Activated CD8-positive, alpha-beta memory T cell treated with anti-CD3 and anti-CD28 coated beads, Interleukin-2, amount 10 ng/mL, durations not matched to agents 7 days and 5 days (primary cell): ENCODE results near the gene ERMN. TPM values are rescaled to one million over a fixed set of nuclear protein-coding genes. Genes with fewer than 3 reads are reported as not detected.

ENCODE experiments used
- ATAC-seq: fragments of 150-1000 bp; cut with Tn5 transposase; one replicate; pipeline ENCODE4 v1.10.0; 2021; ENCODE audit warnings: moderate library complexity
- CTCF ChIA-PET: fragments of 350-600 bp; sonication (Branson Sonifier 250); formaldehyde crosslinking; loops from one replicate; lab custom pipeline; 2021; ENCODE audit warnings: antibody characterized with exemption; lab: Charles Lee
- DNase-seq: peaks from one replicate; pipeline ENCODE4 v3.0.0-alpha.2; 2020
- H3K27ac Mint-ChIP-seq: one replicate; pipeline ENCODE4 v1.8.0; 2021; ENCODE audit warnings: mild to moderate bottlenecking, mixed read lengths
- H3K27me3 Mint-ChIP-seq: one replicate; pipeline ENCODE4 v1.8.0; 2021; ENCODE audit warnings: mixed read lengths
- H3K36me3 Mint-ChIP-seq: one replicate; pipeline ENCODE4 v1.8.0; 2021; ENCODE audit warnings: mild to moderate bottlenecking, mixed read lengths
- H3K4me1 Mint-ChIP-seq: one replicate; pipeline ENCODE4 v1.8.0; 2021; ENCODE audit warnings: mixed read lengths
- H3K4me3 Mint-ChIP-seq: one replicate; pipeline ENCODE4 v1.8.0; 2021; ENCODE audit warnings: mild to moderate bottlenecking, moderate library complexity, mixed read lengths
- H3K9me3 Mint-ChIP-seq: one replicate; pipeline ENCODE4 v1.8.0; 2022; ENCODE audit warnings: low read depth, mixed read lengths
- total RNA-seq, 2 experiments: library from RNA; stranded (reverse); gene quantifications; one replicate each; pipeline ENCODE4 v1.2.3, GENCODE V29; 2021

ERMN gene
- total RNA-seq, 2 experiments from 2014 or later: 2.9 to 3.7 TPM

GRCh38 chr2:157326698-157327097 is 1.1 kb upstream of the ERMN start:
- Mint-ChIP-seq H3K36me3 (peaks cover 11% of the 10 kb centered on the region), H3K4me1 (peaks cover 29% of the 10 kb centered on the region), H3K27ac (peak overlapping the region; percentile 58), H3K4me3 (no peak overlapping the region), H3K9me3 (no peaks in the 10 kb centered on the region), H3K27me3 (no peaks in the 10 kb centered on the region)
- no peak for DNase-seq
- ATAC-seq: no peak
- CTCF ChIA-PET: interaction anchor here (0.8 to 12.0 kb wide), 25 partner anchors 9 to 684 kb away, joined by 3 to 109 read pairs (median 10); partner anchors contain the start of gene ACVR1C

GRCh38 chr2:157324331-157324843 is 1.2 kb downstream of the ERMN start:
- H3K9me3 Mint-ChIP-seq: no peaks in the 10 kb centered on the region
- CTCF ChIA-PET: interaction anchor here (5.2 to 12.0 kb wide), 3 partner anchors 12 to 165 kb away, joined by 65 to 109 read pairs (median 96); no protein-coding TSS in a partner anchor
- peaks cover 24% of the 10 kb centered on the region for H3K4me1 Mint-ChIP-seq
- peaks cover 21% of the 10 kb centered on the region for H3K36me3 Mint-ChIP-seq
- no peak overlapping the region for H3K27ac Mint-ChIP-seq
- ATAC-seq: no peak
- no peak overlapping the region for H3K4me3 Mint-ChIP-seq
- no peaks in the 10 kb centered on the region for H3K27me3 Mint-ChIP-seq
- DNase-seq: no peak

- no peak overlapping the region for H3K4me3 Mint-ChIP-seq
- H3K4me1 Mint-ChIP-seq: peaks cover 12% of the 10 kb centered on the region
- H3K27me3 Mint-ChIP-seq: no peaks in the 10 kb centered on the region
- CTCF ChIA-PET: interaction anchor here (1.0 to 12.0 kb wide), 3 partner anchors 13 to 167 kb away, joined by 3 to 109 read pairs (median 96); no protein-coding TSS in a partner anchor
- no peaks in the 10 kb centered on the region for H3K9me3 Mint-ChIP-seq
- peaks cover 30% of the 10 kb centered on the region for H3K36me3 Mint-ChIP-seq
- ATAC-seq (no peak), DNase-seq (no peak)
- no peak overlapping the region for H3K27ac Mint-ChIP-seq
Measured at GRCh38 chr2:157322432-157322831, 3.2 kb downstream of the ERMN start.

- CTCF ChIA-PET: no interaction called here
- Mint-ChIP-seq H3K27me3 (no peaks in the 10 kb centered on the region), H3K4me1 (peaks cover 8% of the 10 kb centered on the region), H3K27ac (no peak overlapping the region), H3K4me3 (no peak overlapping the region), H3K36me3 (peaks cover 32% of the 10 kb centered on the region), H3K9me3 (no peaks in the 10 kb centered on the region)
- DNase-seq (no peak), ATAC-seq (no peak)
Measured at GRCh38 chr2:157321466-157321865, 4.2 kb downstream of the ERMN start.

GRCh38 chr2:157320409-157320808 is 5.2 kb downstream of the ERMN start:
- Mint-ChIP-seq H3K4me1 (peaks cover 8% of the 10 kb centered on the region), H3K36me3 (peaks cover 32% of the 10 kb centered on the region), H3K27me3 (no peaks in the 10 kb centered on the region), H3K4me3 (no peak overlapping the region), H3K9me3 (no peaks in the 10 kb centered on the region), H3K27ac (no peak overlapping the region)
- CTCF ChIA-PET: interaction anchor here (1.4 kb wide), 1 partner anchor 16 kb away, joined by 4 read pairs; no protein-coding TSS in a partner anchor
- no peak for ATAC-seq
- no peak for DNase-seq

- no peaks in the 10 kb centered on the region for H3K9me3 Mint-ChIP-seq
- no peaks in the 10 kb centered on the region for H3K27me3 Mint-ChIP-seq
- CTCF ChIA-PET: interaction anchor here (1.4 to 4.0 kb wide), 2 partner anchors 7 to 15 kb away, joined by 4 to 27 read pairs; partner anchors contain the start of gene ERMN
- peaks cover 8% of the 10 kb centered on the region for H3K4me1 Mint-ChIP-seq
- H3K27ac Mint-ChIP-seq: no peak overlapping the region
- ATAC-seq (no peak), DNase-seq (no peak)
- H3K4me3 Mint-ChIP-seq: no peak overlapping the region
- peaks cover 32% of the 10 kb centered on the region for H3K36me3 Mint-ChIP-seq
Measured at GRCh38 chr2:157319795-157320194, 5.8 kb downstream of the ERMN start.

GRCh38 chr2:157318884-157319283 is 6.7 kb downstream of the ERMN start:
- DNase-seq: no peak
- Mint-ChIP-seq H3K4me1 (peaks cover 9% of the 10 kb centered on the region), H3K27me3 (no peaks in the 10 kb centered on the region), H3K27ac (no peak overlapping the region), H3K4me3 (no peak overlapping the region), H3K36me3 (peaks cover 30% of the 10 kb centered on the region), H3K9me3 (no peaks in the 10 kb centered on the region)
- no peak for ATAC-seq
- CTCF ChIA-PET: interaction anchor here (1.2 to 4.0 kb wide), 4 partner anchors 8 to 18 kb away, joined by 3 to 27 read pairs (median 4); partner anchors contain the start of gene ERMN

- DNase-seq (no peak), ATAC-seq (no peak)
- H3K27me3 Mint-ChIP-seq: peaks cover 3% of the 10 kb centered on the region
- no peaks in the 10 kb centered on the region for H3K9me3 Mint-ChIP-seq
- H3K36me3 Mint-ChIP-seq: peaks cover 17% of the 10 kb centered on the region
- CTCF ChIA-PET: interaction anchor here (0.8 to 4.7 kb wide), 5 partner anchors 11 to 1438 kb away, joined by 3 to 33 read pairs (median 10); partner anchors contain the start of gene ERMN
- no peak overlapping the region for H3K27ac Mint-ChIP-seq
- H3K4me1 Mint-ChIP-seq: peaks cover 16% of the 10 kb centered on the region
- no peak overlapping the region for H3K4me3 Mint-ChIP-seq
Measured at GRCh38 chr2:157315901-157316300, 9.7 kb downstream of the ERMN start.

- Mint-ChIP-seq H3K4me3 (no peak overlapping the region), H3K27me3 (peaks cover 3% of the 10 kb centered on the region), H3K36me3 (peaks cover 5% of the 10 kb centered on the region), H3K27ac (no peak overlapping the region), H3K9me3 (no peaks in the 10 kb centered on the region), H3K4me1 (peaks cover 17% of the 10 kb centered on the region)
- DNase-seq (no peak), ATAC-seq (no peak)
- CTCF ChIA-PET: interaction anchor here (2.7 to 4.7 kb wide), 2 partner anchors 10 to 15 kb away, joined by 10 to 33 read pairs; no protein-coding TSS in a partner anchor
Measured at GRCh38 chr2:157312866-157313486, 12.6 kb downstream of the ERMN start.

GRCh38 chr2:157311706-157312105 is 13.9 kb downstream of the ERMN start:
- ATAC-seq (no peak), DNase-seq (no peak)
- no peaks in the 10 kb centered on the region for H3K9me3 Mint-ChIP-seq
- no peak overlapping the region for H3K4me3 Mint-ChIP-seq
- H3K4me1 Mint-ChIP-seq: peaks cover 23% of the 10 kb centered on the region
- peaks cover 3% of the 10 kb centered on the region for H3K27me3 Mint-ChIP-seq
- peaks cover 1% of the 10 kb centered on the region for H3K36me3 Mint-ChIP-seq
- CTCF ChIA-PET: interaction anchor here (1.2 to 2.6 kb wide), 4 partner anchors 10 to 185 kb away, joined by 4 to 10 read pairs (median 6); no protein-coding TSS in a partner anchor
- H3K27ac Mint-ChIP-seq: no peak overlapping the region

- DNase-seq (no peak), ATAC-seq (no peak)
- Mint-ChIP-seq H3K27ac (no peak overlapping the region), H3K4me3 (no peak overlapping the region), H3K4me1 (peaks cover 29% of the 10 kb centered on the region), H3K27me3 (peaks cover 3% of the 10 kb centered on the region), H3K36me3 (peaks cover 1% of the 10 kb centered on the region), H3K9me3 (no peaks in the 10 kb centered on the region)
- CTCF ChIA-PET: interaction anchor here (0.9 to 2.6 kb wide), 3 partner anchors 16 to 182 kb away, joined by 3 to 10 read pairs (median 3); no protein-coding TSS in a partner anchor
Measured at GRCh38 chr2:157309878-157310277, 15.7 kb downstream of the ERMN start.

- Mint-ChIP-seq H3K27me3 (peaks cover 3% of the 10 kb centered on the region), H3K27ac (no peak overlapping the region), H3K9me3 (no peaks in the 10 kb centered on the region), H3K36me3 (no peaks in the 10 kb centered on the region), H3K4me1 (peaks cover 26% of the 10 kb centered on the region), H3K4me3 (no peak overlapping the region)
- ATAC-seq (no peak), DNase-seq (no peak)
- CTCF ChIA-PET: interaction anchor here (1.2 to 7.8 kb wide), 9 partner anchors 9 to 321 kb away, joined by 3 to 96 read pairs (median 7); partner anchors contain the start of genes ACVR1C and ERMN
Measured at GRCh38 chr2:157307021-157307420, 18.6 kb downstream of the ERMN start.

GRCh38 chr2:157305723-157306110 is 19.9 kb downstream of the ERMN start:
- Mint-ChIP-seq H3K4me3 (no peak overlapping the region), H3K36me3 (no peaks in the 10 kb centered on the region), H3K9me3 (no peaks in the 10 kb centered on the region), H3K27me3 (no peaks in the 10 kb centered on the region), H3K4me1 (peaks cover 20% of the 10 kb centered on the region), H3K27ac (no peak overlapping the region)
- DNase-seq: no peak
- CTCF ChIA-PET: interaction anchor here (1.4 to 7.8 kb wide), 9 partner anchors 10 to 703 kb away, joined by 3 to 96 read pairs (median 33); partner anchors contain the start of genes ACVR1C and ERMN
- ATAC-seq: no peak
